ENCODE measurements around the gene MICU1.

MICU1 gene

DNA sequence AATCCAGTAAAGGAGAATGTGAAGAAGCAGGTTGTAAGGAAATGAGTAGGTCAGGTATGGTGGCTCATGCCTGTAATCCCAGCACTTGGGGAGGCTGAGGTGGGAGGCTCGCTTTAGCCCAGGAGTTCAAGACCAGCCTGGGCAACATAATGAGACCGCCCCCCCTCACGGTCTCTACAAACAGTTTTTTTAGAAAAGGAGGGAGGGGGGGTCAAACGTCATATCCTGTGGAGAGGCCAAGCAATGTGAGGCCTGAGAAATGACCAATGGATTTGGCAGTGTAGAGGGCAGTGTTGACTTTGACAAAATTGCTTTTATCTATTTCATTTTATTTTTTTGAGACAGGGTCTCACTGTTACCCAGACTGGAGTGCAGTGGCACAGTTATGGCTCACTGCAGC is 268.9 kb downstream of the MICU1 start:
- H3K4me3 ChIP-seq (ENCODE audit: low read depth, low read length): no peak overlapping the region
- TF ChIP-seq CTCF (IDR thresholded peaks at IDR 0.05; ENCODE audit: low read depth, low read length): no peak

GRCh38 chr10:72356115-72356514 is 269.8 kb downstream of the MICU1 start:
- no peak for TF ChIP-seq CTCF (IDR thresholded peaks at IDR 0.05; ENCODE audit: low read depth, low read length)
- no peak overlapping the region for H3K4me3 ChIP-seq (ENCODE audit: low read depth, low read length)

- H3K4me3 ChIP-seq (ENCODE audit: low read depth, low read length): peak overlapping the region; percentile 85
- no peak for TF ChIP-seq CTCF (IDR thresholded peaks at IDR 0.05; ENCODE audit: low read depth, low read length)
Measured at GRCh38 chr10:72355214-72355555, 270.7 kb downstream of the MICU1 start.

GRCh38 chr10:72354356-72355213 is 271.3 kb downstream of the MICU1 start, which contains the start of gene DNAJB12:
TSS of gene DNAJB12 (minus strand) at chr10:72354919. CDS start at chr10:72354897, 22 bp downstream.
- no peak for TF ChIP-seq CTCF (IDR thresholded peaks at IDR 0.05; ENCODE audit: low read depth, low read length)
- peak within 1 kb of the TSS; percentile 85 for H3K4me3 ChIP-seq (ENCODE audit: low read depth, low read length)

DNA sequence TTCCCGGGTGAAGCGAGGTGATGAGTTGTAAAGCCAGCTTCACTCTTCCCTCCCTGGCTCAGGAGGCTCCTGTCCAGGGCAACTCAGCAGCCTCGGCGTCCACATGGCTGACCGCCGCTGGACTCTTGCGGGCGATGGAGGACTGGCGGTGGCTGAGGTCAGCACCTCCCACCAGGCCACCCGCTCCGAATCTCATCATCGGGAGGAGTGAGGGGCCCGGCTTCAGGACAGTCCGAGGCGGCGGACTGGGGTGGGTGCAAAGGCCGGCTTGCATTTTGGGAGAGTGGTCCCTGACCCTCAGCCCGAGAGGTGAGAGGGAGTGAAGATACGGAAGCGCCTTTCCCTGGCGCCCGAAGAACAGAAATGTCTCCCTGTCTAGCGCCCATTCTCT is 271.9 kb downstream of the MICU1 start:
- peak overlapping the region; percentile 85 for H3K4me3 ChIP-seq (ENCODE audit: low read depth, low read length)
- TF ChIP-seq CTCF (IDR thresholded peaks at IDR 0.05; ENCODE audit: low read depth, low read length): no peak

DNA sequence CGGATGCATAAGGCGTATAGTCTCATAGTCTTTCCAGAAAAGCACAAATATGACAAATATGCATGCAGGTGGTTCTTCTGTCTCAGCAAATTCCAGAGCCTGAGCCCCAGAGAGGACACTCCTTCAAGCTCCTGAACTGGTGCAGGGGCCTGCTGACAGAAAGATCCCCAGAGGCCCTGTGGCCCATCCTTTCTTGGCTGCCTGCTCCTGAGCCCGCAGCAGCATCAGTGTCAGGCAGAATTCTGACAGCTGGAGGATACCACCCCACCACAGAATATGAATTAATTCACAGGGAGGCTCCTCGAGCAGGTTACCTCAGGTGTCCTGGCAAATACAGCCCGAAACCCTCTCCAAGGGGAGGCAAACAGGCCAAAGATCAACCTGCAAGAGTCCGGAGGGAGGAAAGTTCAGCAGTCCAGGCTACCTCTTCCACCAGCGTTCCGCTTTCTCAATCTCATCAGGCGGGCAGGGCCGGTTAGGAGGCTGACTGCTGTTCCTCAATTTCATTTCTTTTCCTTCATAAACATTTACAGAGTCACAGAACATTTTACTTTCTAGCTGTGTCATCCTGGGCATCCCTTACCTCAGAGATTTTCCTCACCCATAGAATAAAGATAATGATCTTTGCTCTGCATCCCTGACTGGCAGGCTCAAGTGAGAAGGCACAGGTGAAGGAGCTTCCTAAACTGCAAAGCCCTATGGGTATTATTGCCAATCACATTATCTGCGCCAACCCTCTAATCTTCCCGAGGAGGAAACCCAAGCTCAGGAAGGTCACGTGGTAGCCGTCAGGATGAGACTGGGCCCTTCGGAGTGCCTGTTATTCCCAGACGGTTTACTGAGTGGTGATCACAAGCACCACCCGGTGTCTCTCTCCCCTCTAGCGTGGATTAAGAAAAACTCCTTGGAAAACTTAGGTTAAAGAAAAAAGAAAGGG is 272.6 kb downstream of the MICU1 start:
- peak overlapping the region; percentile 85 for H3K4me3 ChIP-seq (ENCODE audit: low read depth, low read length)
- no peak for TF ChIP-seq CTCF (IDR thresholded peaks at IDR 0.05; ENCODE audit: low read depth, low read length)
